ENCODE results near the gene IL18BP. TPM values are rescaled to one million over a fixed set of nuclear protein-coding genes. Genes with fewer than 3 reads are reported as not detected.
A peak's percentile ranks its signal among the peaks of the same experiment; 100 is the strongest.

Gene IL18BP
- total and polyA plus RNA-seq, 2 donors (not counting 3 experiments of a cell fraction or from before 2014, with no cell fraction given), result 12.9 to 20.1 TPM

- intact Hi-C loops (cut with micrococcal nuclease) (no loop called here), dilution Hi-C loops (cut with MboI; ENCODE audit: extremely low pct_ligation_motif_present, low sequenced_read_pairs) (no loop called here)
- Histone ChIP-seq H3K79me2 (ENCODE audit: control insufficient read depth, insufficient read depth, low read length) (no peaks in the 10 kb centered on the region), H3K27ac (ENCODE audit: insufficient read depth, low read depth, low read length) (no peak overlapping the region), H4K20me1 (replicated peaks; ENCODE audit: control insufficient read depth, extremely low read depth, insufficient read depth, low read length) (no peaks in the 10 kb centered on the region), H3K9me3 (replicated peaks; ENCODE audit: control insufficient read depth, insufficient read depth, low read length) (no peaks in the 10 kb centered on the region), H3K27me3 (ENCODE audit: control insufficient read depth in 2 of 2, insufficient read depth in 2 of 2, low read length in 2 of 2) (no peaks in the 10 kb centered on the region), H3K4me1 (ENCODE audit: control insufficient read depth, extremely low read depth, insufficient read depth, low read length) (peaks cover 11% of the 10 kb centered on the region), H3K4me2 (ENCODE audit: insufficient read depth, low read length) (no peak overlapping the region), H3K9ac (replicated peaks; ENCODE audit: extremely low read depth, insufficient read depth, low read length) (no peak overlapping the region), H2AFZ (ENCODE audit: low read depth, low read length) (no peak overlapping the region), H3K4me3 (replicated peaks in 1 of 3; ENCODE audit: insufficient read depth in 1 of 3, low read depth in 1 of 3, low read length in 3 of 3) (no peak overlapping the region), H3K36me3 (ENCODE audit: control insufficient read depth in 2 of 2, extremely low read depth in 1 of 2, insufficient read depth in 2 of 2, low read length in 2 of 2) (peaks cover 20 to 68% of the 10 kb centered on the region in 2 experiments), H3K9me1 (replicated peaks; ENCODE audit: control insufficient read depth, extremely low read depth, insufficient read depth, low read length) (no peaks in the 10 kb centered on the region)
- FAIRE-seq (no peak), DNase-seq (ENCODE audit: low read depth, low spot score) (no peak)
- CTCF ChIA-PET, result no interaction called here
- TF ChIP-seq EZH2 (IDR thresholded peaks at IDR 0.05; ENCODE audit: borderline replicate concordance, low read depth, low read length, severe bottlenecking) (no peak), POLR2AphosphoS5 (IDR thresholded peaks at IDR 0.05; ENCODE audit: insufficient read depth, low read depth, low read length) (peak; percentile 1), FOS (IDR thresholded peaks at IDR 0.05; ENCODE audit: borderline replicate concordance, insufficient read depth, low read length) (no peak)
- TSS peak; percentile 78 for BruUV-seq (replicated peaks)
- POLR2A ChIA-PET, result interaction anchor here (0.6 kb wide), 1 partner anchor 19 kb away, joined by 5 read pairs; no protein-coding TSS in a partner anchor
Observed at GRCh38 chr11:72003776-72004171, 5.1 kb downstream of the IL18BP start.

- no peaks in the 10 kb centered on the region for H3K9me1 ChIP-seq (replicated peaks; ENCODE audit: control insufficient read depth, extremely low read depth, insufficient read depth, low read length)
- no peak for TF ChIP-seq GATA2 (IDR thresholded peaks at IDR 0.05; ENCODE audit: insufficient read depth, insufficient read length, low read depth, low read length)
- TF ChIP-seq MAX (IDR thresholded peaks at IDR 0.05; ENCODE audit: insufficient read depth, insufficient read length), result no peak
- no peak for TF ChIP-seq MYC (IDR thresholded peaks at IDR 0.05; ENCODE audit: low read depth, low read length)
- no peak for TF ChIP-seq FOS (IDR thresholded peaks at IDR 0.05; ENCODE audit: borderline replicate concordance, insufficient read depth, low read length)
- no peak for TF ChIP-seq POLR2A (IDR thresholded peaks at IDR 0.05; ENCODE audit: low read depth, low read length)
- TF ChIP-seq JUN (IDR thresholded peaks at IDR 0.05; ENCODE audit: borderline replicate concordance, insufficient read depth, insufficient read length, low read depth), result no peak
- TF ChIP-seq POLR2AphosphoS5 (IDR thresholded peaks at IDR 0.05; ENCODE audit: insufficient read depth, low read depth, low read length), result no peak
- TF ChIP-seq CTCF (IDR thresholded peaks at IDR 0.05; ENCODE audit: extremely low read depth in 1 of 2, insufficient read depth in 1 of 2, low read depth in 1 of 2, low read length in 2 of 2), result no peak
- TF ChIP-seq EZH2 (IDR thresholded peaks at IDR 0.05; ENCODE audit: borderline replicate concordance, low read depth, low read length, severe bottlenecking), result no peak
- peaks cover 20 to 73% of the 10 kb centered on the region in 2 experiments for H3K36me3 ChIP-seq (ENCODE audit: control insufficient read depth in 2 of 2, extremely low read depth in 1 of 2, insufficient read depth in 2 of 2, low read length in 2 of 2)
- FAIRE-seq, result no peak
- POLR2A ChIA-PET, result no interaction called here
- H3K4me2 ChIP-seq (ENCODE audit: insufficient read depth, low read length), result no peak overlapping the region
- no peak overlapping the region for H2AFZ ChIP-seq (ENCODE audit: low read depth, low read length)
- CTCF ChIA-PET, result interaction anchor here (1.2 to 2.0 kb wide), 2 partner anchors 20 to 28 kb away, joined by 5 to 7 read pairs; no protein-coding TSS in a partner anchor
- H3K4me1 ChIP-seq (ENCODE audit: control insufficient read depth, extremely low read depth, insufficient read depth, low read length), result peaks cover 7% of the 10 kb centered on the region
- no peaks in the 10 kb centered on the region for H3K27me3 ChIP-seq (ENCODE audit: control insufficient read depth in 2 of 2, insufficient read depth in 2 of 2, low read length in 2 of 2)
- BruUV-seq (replicated peaks), result no TSS peak
- no peaks in the 10 kb centered on the region for H3K9me3 ChIP-seq (replicated peaks; ENCODE audit: control insufficient read depth, insufficient read depth, low read length)
- no peaks in the 10 kb centered on the region for H3K79me2 ChIP-seq (ENCODE audit: control insufficient read depth, insufficient read depth, low read length)
- no peak overlapping the region for H3K4me3 ChIP-seq (replicated peaks in 1 of 3; ENCODE audit: insufficient read depth in 1 of 3, low read depth in 1 of 3, low read length in 3 of 3)
- H3K9ac ChIP-seq (replicated peaks; ENCODE audit: extremely low read depth, insufficient read depth, low read length), result no peak overlapping the region
- no peaks in the 10 kb centered on the region for H4K20me1 ChIP-seq (replicated peaks; ENCODE audit: control insufficient read depth, extremely low read depth, insufficient read depth, low read length)
- intact Hi-C loops (cut with micrococcal nuclease), result no loop called here
- DNase-seq (ENCODE audit: low read depth, low spot score), result no peak
- no peak overlapping the region for H3K27ac ChIP-seq (ENCODE audit: insufficient read depth, low read depth, low read length)
- dilution Hi-C loops (cut with MboI; ENCODE audit: extremely low pct_ligation_motif_present, low sequenced_read_pairs), result no loop called here
Observed at GRCh38 chr11:72004515-72005346, 6.0 kb downstream of the IL18BP start.
